ENCODE results near the gene BMP7. TPM values are rescaled to one million over a fixed set of nuclear protein-coding genes. Genes with fewer than 3 reads are reported as not detected.

BMP7 gene
- total and polyA plus RNA-seq, 2 of the 8 experiments (the other 6 are each of a cell fraction or from before 2014, with no cell fraction given), result 9.2 to 14.7 TPM

DNA sequence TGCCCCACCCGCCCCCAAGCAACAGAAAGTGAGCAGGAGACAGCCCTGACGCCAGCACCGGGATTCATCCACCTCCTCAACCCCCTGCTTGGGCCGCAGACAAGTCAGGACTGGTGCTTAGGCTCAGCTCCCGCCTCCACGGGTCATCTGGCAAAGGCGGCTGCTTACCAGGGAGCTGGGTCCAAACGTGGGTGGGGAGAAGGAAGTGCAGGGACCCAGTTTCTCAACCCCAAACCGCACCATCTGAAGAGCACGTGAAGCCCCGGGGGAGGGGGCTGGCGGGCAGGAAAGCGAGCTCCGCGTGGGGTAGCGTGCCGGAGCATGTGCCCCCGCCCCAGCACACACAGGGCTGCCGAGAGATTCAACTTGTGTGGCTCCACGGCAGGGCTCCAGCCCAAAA, 87.2 kb downstream of the BMP7 start:
- Histone ChIP-seq H3K23me2 (ENCODE audit: low read depth, low read length) (no peaks in the 10 kb centered on the region), H2BK12ac (ENCODE audit: low read depth, low read length) (no peak overlapping the region), H4K5ac (ENCODE audit: insufficient read length, low read depth, low read length) (no peak overlapping the region), H3K4me2 (ENCODE audit: insufficient read depth in 1 of 2, low read depth in 2 of 2, low read length in 2 of 2) (no peak overlapping the region), H4K20me1 (replicated peaks in 1 of 2; ENCODE audit: control insufficient read depth in 1 of 2, insufficient read depth in 2 of 2, low read length in 2 of 2) (no peaks in the 10 kb centered on the region), H2AK5ac (ENCODE audit: low read depth, low read length) (no peak overlapping the region), H3K9ac (replicated peaks in 1 of 4; ENCODE audit: extremely low read depth in 1 of 4, low read depth in 3 of 4, low read length in 3 of 4) (no peak overlapping the region), H4K8ac (ENCODE audit: extremely low read depth, insufficient read depth, low read length) (peak overlapping the region; percentile 7), H3K27me3 (replicated peaks in 1 of 4; ENCODE audit: control insufficient read depth in 3 of 4, extremely low read depth in 1 of 4, insufficient read depth in 3 of 4, low read length in 3 of 4) (no peaks in the 10 kb centered on the region), H3K79me1 (ENCODE audit: low read depth, low read length) (no peaks in the 10 kb centered on the region), H2BK15ac (ENCODE audit: low read length) (no peak overlapping the region), H3K79me2 (ENCODE audit: control insufficient read depth in 1 of 2, insufficient read depth in 2 of 2, low read length in 2 of 2) (no peaks in the 10 kb centered on the region), H3K14ac (ENCODE audit: insufficient read length) (no peak overlapping the region), H3K4me3 (ENCODE audit: extremely low read depth in 1 of 4, insufficient read depth in 2 of 4, low read depth in 3 of 4, low read length in 4 of 4) (no peak overlapping the region), H3K23ac (ENCODE audit: insufficient read length) (no peak overlapping the region), H4K91ac (replicated peaks; ENCODE audit: insufficient read length, low read length) (peak overlapping the region; percentile 51), H3K9me3 (ENCODE audit: insufficient read depth in 2 of 2, low read depth in 1 of 2, low read length in 1 of 2) (no peaks in the 10 kb centered on the region), H2BK20ac (ENCODE audit: low read length) (no peak overlapping the region), H2BK5ac (ENCODE audit: low read depth, low read length) (no peak overlapping the region), H2AFZ (ENCODE audit: low read length) (no peak overlapping the region), H3K4ac (replicated peaks; ENCODE audit: insufficient read length, low read depth, low read length) (no peak overlapping the region), H3K18ac (ENCODE audit: extremely low read depth, low read length) (no peak overlapping the region; the same call in 1 of the 2 replicates), H3K56ac (replicated peaks; ENCODE audit: insufficient read length, low read depth, low read length) (no peak overlapping the region), H2BK120ac (replicated peaks; ENCODE audit: low read depth, low read length) (no peak overlapping the region), H3K27ac (ENCODE audit: low read depth, low read length) (no peak overlapping the region), H3K4me1 (replicated peaks in 1 of 4; ENCODE audit: control insufficient read depth in 3 of 4, insufficient read depth in 4 of 4, low read length in 3 of 4) (peaks cover 0 to 16% (median 1%) of the 10 kb centered on the region in 4 experiments; a peak in 6 of 7 replicates), H3K36me3 (ENCODE audit: control insufficient read depth in 2 of 4, insufficient read depth in 4 of 4, low read length in 3 of 4) (no peaks in the 10 kb centered on the region)
- FAIRE-seq, result no peak
- TF ChIP-seq NANOG (IDR thresholded peaks at IDR 0.05; ENCODE audit: insufficient read depth, low read depth, low read length, poor library complexity, severe bottlenecking), result no peak
- TF ChIP-seq, protein P1, sequence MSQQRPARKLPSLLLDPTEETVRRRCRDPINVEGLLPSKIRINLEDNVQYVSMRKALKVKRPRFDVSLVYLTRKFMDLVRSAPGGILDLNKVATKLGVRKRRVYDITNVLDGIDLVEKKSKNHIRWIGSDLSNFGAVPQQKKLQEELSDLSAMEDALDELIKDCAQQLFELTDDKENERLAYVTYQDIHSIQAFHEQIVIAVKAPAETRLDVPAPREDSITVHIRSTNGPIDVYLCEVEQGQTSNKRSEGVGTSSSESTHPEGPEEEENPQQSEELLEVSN (IDR thresholded peaks at IDR 0.05), result peak; percentile 26; the same call in 1 of the 2 replicates
- ChIA-PET CTCF (ENCODE audit: partially characterized antibody) (interaction anchor here (1.5 to 5.6 kb wide), 3 partner anchors 70 to 152 kb away, joined by 3 to 35 read pairs (median 6); partner anchors contain the start of gene SPO11), POLR2A (ENCODE audit: partially characterized antibody) (interaction anchor here (1.0 to 1.6 kb wide), 2 partner anchors 10 to 83 kb away, joined by 3 to 5 read pairs; no protein-coding TSS in a partner anchor)
- 76% methylated on average over 15 of the region's 20 CpGs; no CpG with 5 or more reads in 1 of the 2 experiments for WGBS, 2 experiments (ENCODE audit: extremely low coverage in 1 of 2, insufficient coverage in 1 of 2, insufficient read length in 1 of 2, insufficient replicate concordance in 2 of 2, low coverage in 1 of 2, low lambda C conversion rate in 2 of 2, missing lambda C conversion rate in 1 of 2)
- DNase-seq (ENCODE audit: low read depth in 1 of 2, low spot score in 2 of 2), result no peak

All from H1 (cell line).